BLaER1 treated with 17β-estradiol and CSF1 and Interleukin-3, amounts not matched to agents 10 nM and 100 nM (cell line): ENCODE measurements around the gene RECQL5.
A peak's percentile ranks its signal among the peaks of the same experiment; 100 is the strongest.

Experiments
- H3K27ac ChIP-seq, 11 experiments: shearing (Covaris generic); formaldehyde crosslinking; 2 replicates each; pipeline ENCODE4 v1.8.1; 2022
- H3K27me3 ChIP-seq, 11 experiments: shearing (Covaris generic); formaldehyde crosslinking; 2 replicates each; pipeline ENCODE4 v1.8.1; 2022
- H3K36me3 ChIP-seq, 11 experiments: shearing (Covaris generic); formaldehyde crosslinking; 2 replicates each; pipeline ENCODE4 v1.8.1; 2022
- H3K4me1 ChIP-seq, 10 experiments: shearing (Covaris generic); formaldehyde crosslinking; 2 replicates each; pipeline ENCODE4 v1.8.1; 2022
- H3K4me2 ChIP-seq, 11 experiments: shearing (Covaris generic); formaldehyde crosslinking; 2 replicates each; pipeline ENCODE4 v1.8.1; 2022
- H3K4me3 ChIP-seq, 10 experiments: shearing (Covaris generic); formaldehyde crosslinking; 2 replicates each; pipeline ENCODE4 v1.8.1; 2022
- H3K9ac ChIP-seq, 11 experiments: shearing (Covaris generic); formaldehyde crosslinking; 2 replicates each; pipeline ENCODE4 v1.8.1; 2022
- H3K9me3 ChIP-seq, 11 experiments: shearing (Covaris generic); formaldehyde crosslinking; replicated peaks in 1 of 11; 2 replicates each; pipeline ENCODE4 v1.8.1; 2022
- H4K20me1 ChIP-seq, 11 experiments: shearing (Covaris generic); formaldehyde crosslinking; 2 replicates each; pipeline ENCODE4 v1.8.1; 2022
- Cebpa-rat ChIP-seq, 11 experiments: shearing (Covaris generic); IDR thresholded peaks; 2 replicates each; pipeline ENCODE4 v1.8.1; 2022

RECQL5 gene

GRCh38 chr17:75692976-75693375 lies 26.0 kb upstream of the RECQL5 start:
- TF ChIP-seq Cebpa-rat (IDR thresholded peaks at IDR 0.05): no peak
- Histone ChIP-seq H3K4me3 (no peak overlapping the region), H4K20me1 (peaks cover 0 to 52% (median 8%) of the 10 kb centered on the region in 11 experiments; a peak in 12 of 22 replicates), H3K9me3 (no peaks in the 10 kb centered on the region), H3K27me3 (no peaks in the 10 kb centered on the region), H3K9ac (peak overlapping the region in 9 of 11 experiments; percentile 1 to 86 (median 36); a peak in 9 of 22 replicates), H3K4me1 (peaks cover 68 to 100% (median 87%) of the 10 kb centered on the region in 10 experiments), H3K36me3 (peaks cover 36 to 71% (median 61%) of the 10 kb centered on the region in 11 experiments), H3K27ac (peak overlapping the region in 9 of 11 experiments; percentile 86 to 97 (median 94); a peak in 17 of 22 replicates), H3K4me2 (peak overlapping the region; percentile 84 to 98 (median 94))

- Histone ChIP-seq H3K4me1 (peaks cover 68 to 100% (median 87%) of the 10 kb centered on the region in 10 experiments), H3K9me3 (no peaks in the 10 kb centered on the region), H3K4me3 (peak overlapping the region in 7 of 10 experiments; percentile 2 to 53 (median 20); a peak in 11 of 20 replicates), H3K4me2 (peak overlapping the region; percentile 84 to 98 (median 94)), H3K27me3 (no peaks in the 10 kb centered on the region), H4K20me1 (peaks cover 0 to 42% (median under 1%) of the 10 kb centered on the region in 11 experiments; a peak in 10 of 22 replicates), H3K27ac (peak overlapping the region; percentile 81 to 97 (median 93)), H3K9ac (peak overlapping the region; percentile 40 to 86 (median 84); a peak in 21 of 22 replicates), H3K36me3 (peaks cover 27 to 69% (median 55%) of the 10 kb centered on the region in 11 experiments)
- TF ChIP-seq Cebpa-rat (IDR thresholded peaks at IDR 0.05): no peak
Measured at GRCh38 chr17:75691801-75692626, 25.1 kb upstream of the RECQL5 start.

- peaks cover 25 to 63% (median 49%) of the 10 kb centered on the region in 11 experiments for H3K36me3 ChIP-seq
- H3K4me2 ChIP-seq: peak overlapping the region; percentile 84 to 98 (median 94)
- peak in 1 of 11 experiments; percentile 28; a peak in 1 of 22 replicates for TF ChIP-seq Cebpa-rat (IDR thresholded peaks at IDR 0.05)
- peak overlapping the region; percentile 81 to 97 (median 93) for H3K27ac ChIP-seq
- peaks cover 72 to 100% (median 91%) of the 10 kb centered on the region in 10 experiments for H3K4me1 ChIP-seq
- H3K9ac ChIP-seq: peak overlapping the region; percentile 40 to 86 (median 84); a peak in 21 of 22 replicates
- peak overlapping the region in 7 of 10 experiments; percentile 2 to 53 (median 20); a peak in 10 of 20 replicates for H3K4me3 ChIP-seq
- peaks cover 0 to 37% (median 0%) of the 10 kb centered on the region in 11 experiments; a peak in 8 of 22 replicates for H4K20me1 ChIP-seq
- H3K9me3 ChIP-seq: no peaks in the 10 kb centered on the region
- no peaks in the 10 kb centered on the region for H3K27me3 ChIP-seq
Measured at GRCh38 chr17:75691371-75691791, 24.4 kb upstream of the RECQL5 start.

GRCh38 chr17:75689441-75689873 lies 22.5 kb upstream of the RECQL5 start:
- Histone ChIP-seq H4K20me1 (peaks cover 0 to 28% (median 0%) of the 10 kb centered on the region in 11 experiments; a peak in 3 of 22 replicates), H3K9ac (peak overlapping the region; percentile 71 to 86 (median 84)), H3K4me3 (peak overlapping the region in 9 of 10 experiments; percentile 5 to 60 (median 45); a peak in 15 of 20 replicates), H3K4me2 (peak overlapping the region; percentile 84 to 98 (median 94)), H3K27me3 (no peaks in the 10 kb centered on the region), H3K27ac (peak overlapping the region; percentile 81 to 97 (median 93)), H3K4me1 (peaks cover 89 to 100% (median 98%) of the 10 kb centered on the region in 10 experiments), H3K9me3 (no peaks in the 10 kb centered on the region), H3K36me3 (peaks cover 16 to 44% (median 32%) of the 10 kb centered on the region in 11 experiments)
- TF ChIP-seq Cebpa-rat (IDR thresholded peaks at IDR 0.05): peak in 3 of 11 experiments; percentile 22 to 46 (median 38); a peak in 2 of 22 replicates

GRCh38 chr17:75688209-75688825 lies 21.4 kb upstream of the RECQL5 start:
- Histone ChIP-seq H3K4me3 (peak overlapping the region; percentile 5 to 60 (median 44); a peak in 19 of 20 replicates), H3K27ac (peak overlapping the region; percentile 81 to 97 (median 93)), H3K27me3 (no peaks in the 10 kb centered on the region), H3K9me3 (no peaks in the 10 kb centered on the region), H3K4me2 (peak overlapping the region; percentile 84 to 98 (median 94)), H3K4me1 (peaks cover 98 to 100% (median 100%) of the 10 kb centered on the region in 10 experiments), H3K9ac (peak overlapping the region; percentile 71 to 86 (median 84); a peak in 21 of 22 replicates), H4K20me1 (peaks cover 0 to 17% (median 0%) of the 10 kb centered on the region in 11 experiments; a peak in 3 of 22 replicates), H3K36me3 (peaks cover 4 to 34% (median 22%) of the 10 kb centered on the region in 11 experiments; a peak in 21 of 22 replicates)
- TF ChIP-seq Cebpa-rat (IDR thresholded peaks at IDR 0.05): peak in 9 of 11 experiments; percentile 53 to 89 (median 70); a peak in 14 of 22 replicates

DNA sequence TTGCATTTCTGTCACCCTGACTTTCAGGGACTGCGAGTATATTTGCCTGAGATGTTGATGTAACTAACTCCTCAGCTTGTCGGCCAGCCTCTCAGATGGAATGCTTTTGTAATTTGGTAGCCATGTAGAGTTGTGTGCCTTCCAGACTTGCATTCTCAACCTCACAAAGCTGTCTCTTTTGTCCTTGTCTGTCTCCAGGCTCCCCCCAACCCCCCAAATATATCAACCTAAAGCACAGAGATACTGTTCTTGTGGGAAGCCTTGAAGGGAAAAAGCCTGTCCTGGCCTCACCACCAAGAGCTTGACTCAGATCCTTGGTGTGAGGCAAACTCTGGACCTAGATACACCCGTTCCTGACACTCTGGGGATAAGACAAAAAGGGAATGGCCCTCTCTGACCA lies 18.5 kb upstream of the RECQL5 start:
- H3K27me3 ChIP-seq: no peaks in the 10 kb centered on the region
- peaks cover 0 to 9% (median 0%) of the 10 kb centered on the region in 11 experiments; a peak in 3 of 22 replicates for H4K20me1 ChIP-seq
- H3K9ac ChIP-seq: peak overlapping the region; percentile 48 to 86 (median 84); a peak in 21 of 22 replicates
- peak overlapping the region; percentile 84 to 98 (median 94) for H3K4me2 ChIP-seq
- peak overlapping the region in 8 of 10 experiments; percentile 24 to 56 (median 39); a peak in 12 of 20 replicates for H3K4me3 ChIP-seq
- H3K27ac ChIP-seq: peak overlapping the region; percentile 81 to 97 (median 93); a peak in 21 of 22 replicates
- H3K9me3 ChIP-seq: no peaks in the 10 kb centered on the region
- peaks cover 2 to 35% (median 17%) of the 10 kb centered on the region in 11 experiments; a peak in 20 of 22 replicates for H3K36me3 ChIP-seq
- peaks cover 71 to 90% (median 75%) of the 10 kb centered on the region in 10 experiments for H3K4me1 ChIP-seq
- TF ChIP-seq Cebpa-rat (IDR thresholded peaks at IDR 0.05): no peak

GRCh38 chr17:75684924-75685323 lies 18.0 kb upstream of the RECQL5 start:
- H3K36me3 ChIP-seq: peaks cover 8 to 40% (median 23%) of the 10 kb centered on the region in 11 experiments; a peak in 21 of 22 replicates
- peak overlapping the region; percentile 13 to 86 (median 84); a peak in 21 of 22 replicates for H3K9ac ChIP-seq
- peak overlapping the region; percentile 81 to 97 (median 93); a peak in 21 of 22 replicates for H3K27ac ChIP-seq
- H3K27me3 ChIP-seq: no peaks in the 10 kb centered on the region
- no peaks in the 10 kb centered on the region for H3K9me3 ChIP-seq
- H3K4me2 ChIP-seq: peak overlapping the region; percentile 84 to 98 (median 94)
- TF ChIP-seq Cebpa-rat (IDR thresholded peaks at IDR 0.05): no peak
- H3K4me1 ChIP-seq: peaks cover 65 to 90% (median 69%) of the 10 kb centered on the region in 10 experiments
- peak overlapping the region in 6 of 10 experiments; percentile 6 to 56 (median 44); a peak in 9 of 20 replicates for H3K4me3 ChIP-seq
- H4K20me1 ChIP-seq: peaks cover 0 to 11% (median 0%) of the 10 kb centered on the region in 11 experiments; a peak in 3 of 22 replicates

- peaks cover 0 to 12% (median 0%) of the 10 kb centered on the region in 11 experiments; a peak in 3 of 22 replicates for H4K20me1 ChIP-seq
- peaks cover 59 to 90% (median 67%) of the 10 kb centered on the region in 10 experiments for H3K4me1 ChIP-seq
- H3K4me3 ChIP-seq: peak overlapping the region in 3 of 10 experiments; percentile 6 to 56 (median 55); a peak in 4 of 20 replicates
- H3K9ac ChIP-seq: peak overlapping the region in 9 of 11 experiments; percentile 76 to 86 (median 85); a peak in 15 of 22 replicates
- H3K36me3 ChIP-seq: peaks cover 8 to 47% (median 27%) of the 10 kb centered on the region in 11 experiments; a peak in 21 of 22 replicates
- no peaks in the 10 kb centered on the region for H3K27me3 ChIP-seq
- H3K4me2 ChIP-seq: peak overlapping the region; percentile 84 to 98 (median 94)
- peak overlapping the region; percentile 81 to 97 (median 93); a peak in 21 of 22 replicates for H3K27ac ChIP-seq
- H3K9me3 ChIP-seq: no peaks in the 10 kb centered on the region
- TF ChIP-seq Cebpa-rat (IDR thresholded peaks at IDR 0.05): no peak
Measured at GRCh38 chr17:75684249-75684648, 17.3 kb upstream of the RECQL5 start.
